Esophagus muscularis mucosa (tissue), 4 donors: ENCODE measurements around the gene DMD. TPM values are rescaled to one million over a fixed set of nuclear protein-coding genes. Genes with fewer than 3 reads are reported as not detected.

Experiments used
- DNase-seq: peaks from one replicate; pipeline ENCODE4 v3.0.0-alpha.2; 2017; ENCODE audit errors: extremely low spot score
- H3K27ac ChIP-seq, 4 donors: fragments of 200-600 bp; sonication (generic); replicated peaks in 1 of 4; 1 replicate in 3 of 4; 2 replicates in 1 of 4; pipeline ENCODE4 v1.5.1; 2016 to 2019; ENCODE audit warnings: mild to moderate bottlenecking in 1 of 4
- H3K27me3 ChIP-seq, 4 donors: fragments of 200-600 bp; sonication (generic); one replicate each; pipeline versions ENCODE4 v1.5.1 to v1.6.0; 2016 to 2019
- H3K36me3 ChIP-seq, 4 donors: fragments of 200-600 bp; sonication (generic); one replicate each; pipeline ENCODE4 v1.5.1; 2016 to 2019
- H3K4me1 ChIP-seq, 4 donors: fragments of 200-600 bp; sonication (generic); one replicate each; pipeline ENCODE4 v1.5.1; 2016 to 2019
- H3K4me3 ChIP-seq, 4 donors: fragments of 200-600 bp; sonication (generic); 1 replicate in 2 of 4; 2 replicates in 2 of 4; pipeline ENCODE4 v1.5.1; 2016 to 2019; ENCODE audit warnings: mild to moderate bottlenecking in 4 of 4, moderate library complexity in 1 of 4
- H3K9me3 ChIP-seq, 4 donors: fragments of 200-600 bp; sonication (generic); 1 replicate in 3 of 4; 2 replicates in 1 of 4; pipeline ENCODE4 v1.5.1; 2016 to 2019
- CTCF ChIP-seq, 3 experiments: fragments of 200-600 bp in 2 of 3; fragments of 450-650 bp in 1 of 3; sonication (generic) in 2 of 3; IDR thresholded peaks; one replicate each; pipeline ENCODE4 v1.5.1; 2017 to 2019; ENCODE audit warnings: antibody characterized with exemption in 3 of 3, mild to moderate bottlenecking in 2 of 3, moderate library complexity in 1 of 3
- EP300 ChIP-seq: sonication (generic); formaldehyde crosslinking; IDR thresholded peaks from one replicate; pipeline ENCODE4 v1.6.1; 2017; ENCODE audit warnings: antibody characterized with exemption
- POLR2A ChIP-seq: fragments of 450-650 bp; IDR thresholded peaks from one replicate; pipeline ENCODE4 v1.6.1; 2017; ENCODE audit warnings: antibody characterized with exemption, moderate library complexity, mild to moderate bottlenecking, low read depth
- POLR2AphosphoS5 ChIP-seq, 2 donors: sonication (generic); formaldehyde crosslinking; IDR thresholded peaks; one replicate each; pipeline ENCODE4 v1.6.1; 2017; ENCODE audit warnings: antibody characterized with exemption in 2 of 2
- WGBS: methylation state at CpG from one replicate; pipeline ENCODE4 v1.1.5; 2018; 5-methylcytosine and 5-hydroxymethylcytosine counted together
- intact Hi-C: fragments of 100-400 bp; cut with DNase I; formaldehyde crosslinking; loops from one replicate; pipeline ENCODE4 v1.15.1; 2023
- total RNA-seq, 4 donors: library from RNA; depleted of rRNA; stranded (reverse); fragments of >200 nt; gene quantifications; one replicate each; pipeline versions ENCODE4 v1.1.0 to v1.2.1, GENCODE V29; 2016

DMD gene
- total RNA-seq, 4 donors from 2014 or later = 127 to 210 (median 188) TPM

DNA sequence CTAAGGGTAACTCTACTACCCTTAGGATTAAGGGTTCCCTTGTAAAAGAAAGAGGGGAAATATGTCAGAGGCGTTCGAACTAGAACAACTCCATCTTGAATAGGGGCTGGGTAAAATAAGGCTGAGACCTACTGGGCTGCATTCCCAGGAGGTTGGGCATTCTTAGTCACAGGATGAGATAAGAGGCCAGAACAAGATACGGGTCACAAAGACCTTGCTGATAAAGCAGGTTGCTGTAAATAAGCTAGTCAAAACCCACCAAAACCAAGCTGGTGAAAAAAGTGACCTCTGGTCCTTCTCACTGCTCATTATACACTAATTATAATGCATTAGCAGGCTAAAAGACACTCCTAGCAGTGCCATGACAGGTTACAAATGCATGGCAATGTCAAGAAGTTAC, 922.0 kb downstream of the DMD start:
- intact Hi-C loops = no loop called here
- H3K27me3 ChIP-seq = no peaks in the 10 kb centered on the region
- no peak for DNase-seq
- TF ChIP-seq POLR2A = no peak
- TF ChIP-seq POLR2AphosphoS5 (IDR thresholded peaks at IDR 0.05) = no peak
- TF ChIP-seq EP300 = no peak
- TF ChIP-seq CTCF (IDR thresholded peaks at IDR 0.05) = no peak
- no peak overlapping the region for H3K4me3 ChIP-seq
- peaks cover 0 to 3% (median 0%) of the 10 kb centered on the region in 4 donors for H3K4me1 ChIP-seq
- no peaks in the 10 kb centered on the region for H3K36me3 ChIP-seq
- H3K9me3 ChIP-seq = no peaks in the 10 kb centered on the region
- H3K27ac ChIP-seq = no peak overlapping the region
- 74% methylated on average over 3 of the region's 3 CpGs for WGBS

GRCh38 chrX:32281853-32282252, 929.5 kb downstream of the DMD start:
- WGBS = 60% methylated on average over 1 of the region's 1 CpG
- H3K27ac ChIP-seq = no peak overlapping the region
- intact Hi-C loops = no loop called here
- H3K4me1 ChIP-seq = no peaks in the 10 kb centered on the region
- no peaks in the 10 kb centered on the region for H3K27me3 ChIP-seq
- no peaks in the 10 kb centered on the region for H3K9me3 ChIP-seq
- H3K36me3 ChIP-seq = no peaks in the 10 kb centered on the region
- TF ChIP-seq EP300 (no peak), POLR2A (no peak), CTCF (IDR thresholded peaks at IDR 0.05) (no peak), POLR2AphosphoS5 (IDR thresholded peaks at IDR 0.05) (no peak)
- DNase-seq = no peak
- H3K4me3 ChIP-seq = no peak overlapping the region

- Histone ChIP-seq H3K36me3 (no peaks in the 10 kb centered on the region), H3K27ac (no peak overlapping the region), H3K4me1 (no peaks in the 10 kb centered on the region), H3K4me3 (no peak overlapping the region), H3K9me3 (no peaks in the 10 kb centered on the region), H3K27me3 (no peaks in the 10 kb centered on the region)
- intact Hi-C loops = no loop called here
- TF ChIP-seq POLR2AphosphoS5 (IDR thresholded peaks at IDR 0.05) (no peak), CTCF (IDR thresholded peaks at IDR 0.05) (no peak), EP300 (no peak)
- no peak for DNase-seq
- WGBS = 48% methylated on average over 3 of the region's 3 CpGs
Observed at GRCh38 chrX:32280921-32281320, 930.4 kb downstream of the DMD start.

DNA sequence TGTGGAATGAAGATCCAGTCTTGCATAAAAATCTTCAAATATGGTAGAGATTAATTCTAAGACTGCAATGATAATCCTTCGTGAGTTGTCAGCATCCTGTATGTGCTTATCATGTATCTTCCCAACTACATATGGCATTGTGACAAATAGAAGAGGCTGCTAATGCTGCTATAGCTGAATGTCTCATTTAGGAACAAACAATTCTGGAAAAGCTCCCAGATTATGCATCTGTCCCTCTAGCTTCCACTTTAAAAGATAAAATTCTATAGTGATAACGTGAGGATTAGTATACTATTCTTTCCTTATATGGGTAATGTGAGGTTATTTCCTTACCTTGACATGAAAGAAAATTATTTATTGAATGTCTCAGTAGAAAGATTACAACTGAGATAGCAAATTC, 930.9 kb downstream of the DMD start:
- Histone ChIP-seq H3K27ac (no peak overlapping the region), H3K9me3 (no peaks in the 10 kb centered on the region), H3K4me1 (no peaks in the 10 kb centered on the region), H3K27me3 (no peaks in the 10 kb centered on the region), H3K4me3 (no peak overlapping the region), H3K36me3 (no peaks in the 10 kb centered on the region)
- no peak for DNase-seq
- intact Hi-C loops = no loop called here
- no peak for TF ChIP-seq EP300
- no peak for TF ChIP-seq POLR2A
- TF ChIP-seq CTCF (IDR thresholded peaks at IDR 0.05) = no peak
- no peak for TF ChIP-seq POLR2AphosphoS5 (IDR thresholded peaks at IDR 0.05)
- 54% methylated on average over 2 of the region's 2 CpGs for WGBS

GRCh38 chrX:32276153-32276552, 935.2 kb downstream of the DMD start:
- 53% methylated on average over 2 of the region's 3 CpGs for WGBS
- DNase-seq = no peak
- Histone ChIP-seq H3K36me3 (no peaks in the 10 kb centered on the region), H3K4me3 (no peak overlapping the region), H3K27ac (no peak overlapping the region), H3K4me1 (no peaks in the 10 kb centered on the region), H3K27me3 (no peaks in the 10 kb centered on the region), H3K9me3 (no peaks in the 10 kb centered on the region)
- TF ChIP-seq CTCF (IDR thresholded peaks at IDR 0.05) (no peak), EP300 (no peak), POLR2A (no peak), POLR2AphosphoS5 (IDR thresholded peaks at IDR 0.05) (no peak)
- intact Hi-C loops = no loop called here
